GM19395 (cell line): Measurements from ENCODE around the gene OR56B1.

ENCODE experiments used
- ATAC-seq: cut with Tn5 transposase; IDR thresholded peaks from one replicate; pipeline ENCODE4 v1.9.1; 2021; ENCODE audit warnings: mild to moderate bottlenecking, moderate library complexity; ENCODE audit not compliant: unreplicated experiment

Gene OR56B1

DNA sequence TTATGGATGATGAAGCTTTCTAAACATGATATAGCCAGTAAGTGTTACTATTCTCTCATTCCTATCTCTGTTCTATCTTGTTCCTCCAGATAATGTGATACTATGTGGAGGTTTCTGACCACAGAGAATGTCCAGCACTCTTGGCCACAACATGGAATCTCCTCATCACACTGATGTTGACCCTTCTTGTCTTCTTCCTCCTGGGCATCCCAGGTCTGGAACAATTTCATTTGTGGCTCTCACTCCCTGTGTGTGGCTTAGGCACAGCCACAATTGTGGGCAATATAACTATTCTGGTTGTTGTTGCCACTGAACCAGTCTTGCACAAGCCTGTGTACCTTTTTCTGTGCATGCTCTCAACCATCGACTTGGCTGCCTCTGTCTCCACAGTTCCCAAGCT is 9.9 kb upstream of the OR56B1 start:
- ATAC-seq = no peak

DNA sequence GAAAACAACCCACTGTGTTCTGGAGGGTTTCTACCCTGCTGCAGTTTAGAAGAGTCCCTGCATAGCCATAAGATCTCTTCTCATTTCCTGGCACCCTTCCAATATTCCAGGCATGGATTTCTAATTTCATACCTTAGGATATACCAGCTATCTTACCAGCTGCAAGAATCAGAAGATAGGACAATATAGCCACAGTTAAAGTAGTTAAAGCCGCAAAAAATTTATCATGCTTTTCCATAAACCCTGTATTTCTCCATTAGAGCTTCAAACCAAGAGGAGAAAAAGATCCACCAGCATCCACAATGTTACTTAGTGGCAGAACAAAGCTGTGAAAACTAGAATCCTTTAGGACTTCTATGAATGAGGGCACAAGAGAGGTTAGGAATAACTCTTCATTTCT is 8.6 kb upstream of the OR56B1 start:
- no peak for ATAC-seq

DNA sequence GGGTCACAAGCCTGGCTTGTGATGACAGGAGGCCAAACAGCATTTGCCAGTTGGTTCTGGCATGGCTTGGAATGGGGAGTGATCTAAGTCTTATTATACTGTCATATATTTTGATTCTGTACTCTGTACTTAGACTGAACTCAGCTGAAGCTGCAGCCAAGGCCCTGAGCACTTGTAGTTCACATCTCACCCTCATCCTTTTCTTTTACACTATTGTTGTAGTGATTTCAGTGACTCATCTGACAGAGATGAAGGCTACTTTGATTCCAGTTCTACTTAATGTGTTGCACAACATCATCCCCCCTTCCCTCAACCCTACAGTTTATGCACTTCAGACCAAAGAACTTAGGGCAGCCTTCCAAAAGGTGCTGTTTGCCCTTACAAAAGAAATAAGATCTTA is 843 bp downstream of the OR56B1 start:
- no peak for ATAC-seq

DNA sequence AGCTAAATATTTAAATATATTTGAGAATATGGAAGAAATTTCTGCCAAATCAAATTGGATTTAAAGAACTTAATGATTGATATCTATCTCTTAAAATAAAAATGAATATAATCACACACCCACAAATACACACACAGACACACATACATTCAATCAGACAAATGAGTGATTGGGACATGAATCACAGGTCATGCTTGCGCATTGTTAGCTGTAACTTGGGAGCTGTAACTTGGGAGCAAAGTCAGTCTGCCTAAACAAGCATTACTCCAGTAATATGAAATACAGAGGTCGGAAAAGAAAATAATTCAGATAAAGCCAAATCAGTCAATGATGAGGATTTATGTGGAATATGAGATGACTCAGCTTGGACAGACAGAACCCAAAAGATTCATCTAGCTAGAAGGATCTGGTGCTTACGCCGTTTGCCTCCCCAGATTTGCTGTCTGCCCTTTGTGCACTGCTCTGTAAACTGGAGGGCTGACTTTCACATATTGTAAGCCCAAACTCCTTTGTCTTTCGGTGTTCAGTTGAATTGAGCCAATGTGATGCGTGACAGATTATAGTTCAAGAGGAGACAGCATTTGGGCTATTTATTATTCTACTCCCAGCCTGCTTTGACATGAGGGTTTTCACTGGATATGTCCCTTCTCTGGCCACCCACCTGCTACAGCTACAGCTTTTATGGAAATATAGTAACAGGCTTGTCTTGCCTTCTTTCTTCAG is 1.6 kb downstream of the OR56B1 start:
- ATAC-seq = no peak

DNA sequence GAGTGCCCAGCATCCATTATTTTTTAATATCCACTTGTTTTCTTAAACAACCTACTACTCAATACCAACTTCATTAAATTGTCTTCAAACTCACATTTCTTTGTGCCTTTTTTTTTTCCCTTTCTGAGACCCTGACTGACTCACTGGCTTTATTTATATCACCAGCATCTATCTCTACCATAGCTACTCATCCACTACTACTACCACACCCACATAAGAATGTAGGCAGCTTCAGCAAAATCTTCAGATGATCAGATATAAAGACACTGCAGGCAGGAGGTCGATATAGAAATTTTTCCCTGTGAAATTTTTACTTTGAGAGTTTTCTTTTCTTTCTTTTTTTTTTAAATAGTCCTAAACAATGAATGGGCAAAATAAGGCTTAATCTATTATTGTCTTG is 2.2 kb downstream of the OR56B1 start:
- ATAC-seq = no peak

DNA sequence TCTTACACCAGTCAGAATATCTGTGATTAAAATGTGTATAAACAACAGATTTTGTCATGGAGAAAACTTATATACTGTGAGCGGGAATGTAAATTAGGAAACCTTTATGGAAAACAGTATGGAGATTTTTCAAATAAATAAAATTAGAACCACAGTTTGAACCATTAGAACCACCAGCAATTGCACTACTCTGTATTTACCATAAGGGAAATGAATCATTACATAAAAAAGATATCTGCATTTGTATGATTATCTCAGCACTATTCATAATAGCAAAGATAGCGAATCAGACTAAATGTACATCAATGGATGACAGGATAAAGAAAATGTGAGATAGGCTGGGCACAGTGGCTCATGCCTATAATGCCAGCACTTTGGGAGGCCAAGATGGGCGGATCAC is 10.4 kb downstream of the OR56B1 start:
- ATAC-seq = no peak

DNA sequence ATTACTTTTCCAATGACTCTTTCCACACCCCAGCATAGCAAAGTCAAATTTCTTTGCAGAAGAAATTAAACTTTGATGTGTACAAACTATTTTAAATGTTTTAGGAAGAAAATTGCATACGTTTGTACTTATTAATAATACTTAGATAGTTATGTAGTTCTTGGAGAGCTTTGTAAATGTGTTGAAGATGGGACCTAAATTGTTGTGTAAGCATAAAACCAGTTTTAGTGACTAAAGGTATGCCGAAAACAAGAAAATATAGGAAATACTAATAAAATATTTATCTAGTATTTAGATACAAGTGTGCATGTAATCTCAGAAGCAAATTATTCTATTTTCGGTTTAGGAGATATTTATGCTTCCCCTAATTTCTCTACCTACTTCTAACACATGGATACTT is 13.6 kb downstream of the OR56B1 start:
- no peak for ATAC-seq

DNA sequence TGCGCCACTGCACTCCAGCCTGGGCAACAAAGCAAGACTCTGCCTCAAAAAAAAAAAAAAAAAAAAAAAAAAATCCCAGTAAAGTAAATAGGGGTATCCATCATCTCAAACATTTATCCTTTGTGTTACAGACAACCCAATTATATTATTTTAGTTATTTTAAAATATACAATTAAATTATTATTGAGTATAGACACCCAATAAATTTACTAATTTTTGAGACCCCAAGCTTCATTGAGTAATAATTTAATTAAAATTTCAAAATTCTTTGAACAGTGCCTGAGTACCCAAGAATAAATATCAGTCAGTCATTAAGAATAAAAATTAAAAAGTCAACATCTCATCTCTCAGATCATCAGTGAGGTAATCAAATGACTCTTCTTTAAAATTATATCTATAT is 17.7 kb downstream of the OR56B1 start, which contains the start of gene OR52N4:
OR52N4 (plus strand) TSS at position 301 of the 400 bp plus-strand sequence. CDS start 498 bp downstream, outside the sequence.
- ATAC-seq = no peak

DNA sequence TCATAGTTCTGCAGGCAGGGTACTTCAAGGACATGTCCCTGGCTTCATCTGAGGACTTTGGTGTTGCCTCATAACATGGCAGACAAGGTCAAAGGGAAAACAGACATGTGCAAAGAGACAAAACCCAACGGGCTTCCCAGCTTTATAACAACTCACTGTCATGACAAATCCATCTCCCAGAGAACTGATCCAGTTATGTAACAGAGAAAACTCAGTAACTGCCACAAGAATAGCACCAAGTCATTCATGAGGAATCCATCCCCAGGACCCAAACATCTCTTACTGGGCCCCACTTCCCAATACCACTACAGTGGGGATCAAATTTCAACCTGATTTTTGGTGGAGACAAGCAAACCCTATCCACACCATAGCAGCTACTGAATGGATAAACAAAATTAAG is 30.8 kb downstream of the OR56B1 start:
- ATAC-seq = no peak

DNA sequence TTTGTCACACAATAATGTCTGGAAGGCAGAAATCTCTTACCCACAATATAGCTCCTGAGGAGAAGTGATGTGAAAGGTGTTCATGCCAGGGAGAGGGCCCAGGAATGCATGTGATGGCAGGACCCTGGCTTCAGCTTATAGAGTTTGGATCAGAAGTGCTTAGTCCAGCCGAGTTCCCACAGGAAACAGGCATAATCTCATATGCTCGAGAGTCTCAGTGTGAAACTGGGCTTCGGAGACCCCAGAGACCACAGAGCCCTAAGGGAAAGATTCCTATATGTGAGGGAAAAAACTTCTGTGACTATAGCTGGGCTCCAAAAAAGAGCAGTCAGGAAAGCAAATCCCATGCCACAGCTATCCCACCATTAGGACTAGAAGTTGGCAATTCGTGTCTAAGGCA is 47.0 kb downstream of the OR56B1 start, which contains the start of gene OR52N5:
OR52N5 (minus strand) TSS at position 101 of the 400 bp plus-strand sequence. CDS start 4,721 bp downstream, outside the sequence.
- ATAC-seq = no peak
